OCI-LY7 (cell line): ENCODE data around the gene CEP72.

ENCODE experiments used
- CTCF ChIP-seq: fragments of 200-600 bp; sonication (generic); conservative IDR thresholded peaks from 2 replicates; pipeline ENCODE4 v1.5.1; 2014; ENCODE audit warnings: mild to moderate bottlenecking, antibody characterized with exemption, low read length, moderate library complexity, mixed read lengths
- EZH2phosphoT487 ChIP-seq: fragments of 200-600 bp; sonication (generic); IDR thresholded peaks from 2 replicates; pipeline ENCODE4 v1.6.1; 2018; ENCODE audit warnings: low read depth, borderline replicate concordance, mild to moderate bottlenecking, mixed run types, antibody characterized with exemption, low read length, moderate library complexity, mixed read lengths

- TF ChIP-seq CTCF (no peak), EZH2phosphoT487 (no peak)
Measured at GRCh38 chr5:572398-573019, 39.6 kb upstream of the CEP72 start.
